ENCODE results near the gene LDB3.

DNA sequence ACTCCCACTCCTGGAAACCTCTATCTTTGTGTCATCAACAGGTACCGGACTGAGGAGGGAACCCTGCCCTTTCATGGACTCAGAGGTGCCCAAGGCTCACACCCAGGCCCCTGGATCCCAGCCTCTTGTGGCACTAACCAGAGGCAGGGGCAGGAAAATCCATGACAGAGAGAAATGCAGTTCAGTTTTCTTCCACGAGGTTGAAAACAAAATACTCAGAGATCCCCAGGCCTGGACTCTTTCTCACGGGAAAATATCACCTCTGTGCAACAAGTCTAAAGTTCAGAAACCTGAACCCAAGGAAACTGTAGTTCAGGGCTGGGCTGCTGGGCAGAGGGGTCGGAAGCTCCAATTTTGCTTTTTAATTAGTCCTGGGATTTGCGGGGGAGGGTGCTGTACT, 35.4 kb upstream of the LDB3 start:
- TF ChIP-seq, protein P1, sequence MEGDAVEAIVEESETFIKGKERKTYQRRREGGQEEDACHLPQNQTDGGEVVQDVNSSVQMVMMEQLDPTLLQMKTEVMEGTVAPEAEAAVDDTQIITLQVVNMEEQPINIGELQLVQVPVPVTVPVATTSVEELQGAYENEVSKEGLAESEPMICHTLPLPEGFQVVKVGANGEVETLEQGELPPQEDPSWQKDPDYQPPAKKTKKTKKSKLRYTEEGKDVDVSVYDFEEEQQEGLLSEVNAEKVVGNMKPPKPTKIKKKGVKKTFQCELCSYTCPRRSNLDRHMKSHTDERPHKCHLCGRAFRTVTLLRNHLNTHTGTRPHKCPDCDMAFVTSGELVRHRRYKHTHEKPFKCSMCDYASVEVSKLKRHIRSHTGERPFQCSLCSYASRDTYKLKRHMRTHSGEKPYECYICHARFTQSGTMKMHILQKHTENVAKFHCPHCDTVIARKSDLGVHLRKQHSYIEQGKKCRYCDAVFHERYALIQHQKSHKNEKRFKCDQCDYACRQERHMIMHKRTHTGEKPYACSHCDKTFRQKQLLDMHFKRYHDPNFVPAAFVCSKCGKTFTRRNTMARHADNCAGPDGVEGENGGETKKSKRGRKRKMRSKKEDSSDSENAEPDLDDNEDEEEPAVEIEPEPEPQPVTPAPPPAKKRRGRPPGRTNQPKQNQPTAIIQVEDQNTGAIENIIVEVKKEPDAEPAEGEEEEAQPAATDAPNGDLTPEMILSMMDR (conservative IDR thresholded peaks at IDR 0.05 in 1 of 2, IDR thresholded peaks at IDR 0.05 in 1 of 2; ENCODE audit: low read depth in 1 of 2, low read length in 2 of 2) = no peak
- no peak for TF ChIP-seq EZH2 (IDR thresholded peaks at IDR 0.05; ENCODE audit: low read length, missing control alignments)

Measured in fibroblast of lung (primary cell).